Measurements from ENCODE around the gene SYP.

Gene SYP

DNA sequence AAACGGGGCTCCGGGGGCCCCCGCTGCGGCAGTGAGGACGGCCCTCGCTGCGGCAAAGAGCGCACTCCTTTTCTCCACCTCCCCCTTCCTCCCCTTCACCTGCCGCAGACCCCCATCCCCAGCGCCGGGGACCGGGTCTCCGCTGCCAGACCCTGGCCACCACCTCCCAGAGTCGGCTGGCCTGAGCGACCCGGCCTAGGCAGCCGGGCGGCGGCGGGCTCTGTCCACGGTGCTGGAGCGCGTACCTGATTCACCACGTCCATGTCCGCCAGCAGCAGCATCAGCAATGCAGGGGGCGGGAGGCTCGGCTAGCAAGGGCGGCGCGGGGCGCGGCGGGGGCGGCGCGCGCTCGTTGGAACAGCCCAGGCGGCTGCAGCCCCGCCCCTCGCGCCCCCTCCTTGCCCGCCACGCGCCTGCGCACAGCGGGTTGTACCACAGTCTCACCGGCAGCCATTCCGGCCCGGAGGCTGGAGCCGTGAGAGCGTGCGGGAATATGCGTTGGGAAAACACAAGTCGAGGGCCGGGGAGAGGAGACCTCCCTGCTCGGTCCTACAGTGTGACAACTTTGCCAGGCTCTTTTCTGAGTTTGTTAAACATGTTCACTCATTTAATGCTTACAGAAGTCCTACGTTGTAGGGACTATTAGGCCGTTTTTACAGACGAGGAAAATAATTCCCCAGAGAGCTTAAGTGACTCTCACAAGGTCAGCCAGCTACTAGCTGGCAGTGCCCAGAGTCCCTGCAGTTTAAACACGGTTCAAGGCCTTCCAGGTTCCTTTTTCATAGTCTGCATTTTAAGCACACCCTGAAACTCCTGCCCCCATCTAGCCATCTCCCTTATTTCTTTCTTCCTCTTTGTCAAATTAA lies at the start of gene SYP:
Gene SYP, minus strand, starts transcription at position 288 of the 866 bp plus-strand sequence. Its CDS starts 7 bp downstream, at position 281.
- peak within 1 kb of the TSS; percentile 25 for H3K4me3 ChIP-seq (replicated peaks; ENCODE audit: low read depth, low read length)
- TF ChIP-seq CTCF (IDR thresholded peaks at IDR 0.05; ENCODE audit: low read length, missing control alignments) = no peak

DNA sequence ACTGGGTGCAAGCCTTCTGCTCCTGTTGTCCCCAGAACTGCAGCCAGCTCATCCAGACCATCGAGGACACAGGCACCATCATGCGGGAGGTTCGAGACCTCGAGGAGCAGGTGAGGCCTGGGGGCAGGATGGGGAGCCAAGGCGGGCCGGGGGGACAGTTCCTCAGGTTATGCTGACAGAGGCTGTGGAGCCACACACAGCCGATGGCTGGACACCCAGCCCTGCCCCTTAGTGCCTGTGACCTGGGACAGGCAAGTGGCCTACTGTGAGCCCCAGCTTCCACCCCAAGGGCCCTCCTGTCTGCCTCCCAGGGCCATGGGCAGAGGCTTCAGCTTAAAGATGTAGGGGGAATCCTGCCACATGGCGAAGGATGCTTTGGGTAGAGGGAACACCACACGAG lies 49.6 kb upstream of the SYP start:
- no peak for DNase-seq (ENCODE audit: low read depth)
- H3K4me3 ChIP-seq (replicated peaks; ENCODE audit: low read depth, low read length) = no peak overlapping the region
- no peak for TF ChIP-seq CTCF (IDR thresholded peaks at IDR 0.05; ENCODE audit: low read length, missing control alignments)

More for the DNA sequence above, at the start of gene SYP:
- DNase-seq (ENCODE audit: low read depth) = peak; percentile 88

- no peak for TF ChIP-seq CTCF (IDR thresholded peaks at IDR 0.05; ENCODE audit: low read length, missing control alignments)
- no peak for DNase-seq (ENCODE audit: low read depth)
- no peak overlapping the region for H3K4me3 ChIP-seq (replicated peaks; ENCODE audit: low read depth, low read length)
Measured at GRCh38 chrX:49249071-49249470, 49.1 kb upstream of the SYP start.

DNA sequence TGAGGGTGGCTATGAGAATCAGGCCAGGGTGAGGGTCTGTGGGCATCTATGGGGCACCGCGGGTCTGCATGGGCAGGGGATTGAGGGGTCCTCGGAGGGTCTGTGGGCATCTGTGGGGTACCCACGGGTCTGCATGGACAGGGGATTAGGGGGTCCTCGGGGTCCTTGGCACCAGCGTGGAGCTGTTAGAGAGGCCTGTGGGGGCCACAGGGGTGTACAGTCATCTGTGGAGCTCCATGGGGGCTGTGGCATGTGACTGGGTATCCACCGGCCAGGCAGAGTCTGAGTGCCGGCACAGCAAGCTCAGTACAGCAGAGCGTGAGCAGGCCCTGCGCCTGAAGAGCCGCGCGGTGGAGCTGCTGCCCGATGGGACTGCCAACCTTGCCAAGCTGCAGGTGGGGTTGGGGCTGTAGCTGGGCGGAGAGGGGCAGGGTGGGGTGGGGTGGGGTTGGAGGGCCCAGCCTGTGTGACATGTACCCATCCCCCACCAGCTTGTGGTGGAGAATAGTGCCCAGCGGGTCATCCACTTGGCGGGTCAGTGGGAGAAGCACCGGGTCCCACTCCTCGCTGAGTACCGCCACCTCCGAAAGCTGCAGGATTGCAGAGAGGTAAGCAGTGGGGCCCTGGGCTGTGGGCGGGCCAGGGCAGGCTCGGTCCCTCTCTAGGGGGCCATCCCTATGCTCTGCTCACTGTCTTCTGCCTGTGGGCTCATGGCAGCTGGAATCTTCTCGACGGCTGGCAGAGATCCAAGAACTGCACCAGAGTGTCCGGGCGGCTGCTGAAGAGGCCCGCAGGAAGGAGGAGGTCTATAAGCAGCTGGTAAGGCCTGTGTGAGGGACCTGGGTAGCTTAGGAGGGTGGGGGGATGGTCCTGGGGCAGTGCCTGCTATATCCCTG lies 48.2 kb upstream of the SYP start:
- DNase-seq (ENCODE audit: low read depth) = no peak
- TF ChIP-seq CTCF (IDR thresholded peaks at IDR 0.05; ENCODE audit: low read length, missing control alignments) = no peak
- no peak overlapping the region for H3K4me3 ChIP-seq (replicated peaks; ENCODE audit: low read depth, low read length)

GRCh38 chrX:49247346-49247745 lies 47.4 kb upstream of the SYP start:
- DNase-seq (ENCODE audit: low read depth) = no peak
- H3K4me3 ChIP-seq (replicated peaks; ENCODE audit: low read depth, low read length) = no peak overlapping the region
- no peak for TF ChIP-seq CTCF (IDR thresholded peaks at IDR 0.05; ENCODE audit: low read length, missing control alignments)

GRCh38 chrX:49246541-49246940 lies 46.5 kb upstream of the SYP start:
- no peak for TF ChIP-seq CTCF (IDR thresholded peaks at IDR 0.05; ENCODE audit: low read length, missing control alignments)
- DNase-seq (ENCODE audit: low read depth) = no peak
- no peak overlapping the region for H3K4me3 ChIP-seq (replicated peaks; ENCODE audit: low read depth, low read length)
